Sigmoid colon (tissue), 7 donors: Measurements from ENCODE around the gene CLSTN2. TPM values are rescaled to one million over a fixed set of nuclear protein-coding genes. Genes with fewer than 3 reads are reported as not detected.

ENCODE experiments used
- DNase-seq: peaks from one replicate; pipeline ENCODE4 v3.0.0-alpha.2; 2019
- H3K27ac ChIP-seq, 4 donors: fragments of 200-600 bp; sonication (generic); one replicate each; pipeline ENCODE4 v1.5.1; 2016 to 2019; ENCODE audit warnings: mild to moderate bottlenecking in 1 of 4
- H3K27me3 ChIP-seq, 3 donors: fragments of 200-600 bp; sonication (generic); one replicate each; pipeline ENCODE4 v1.5.1; 2019; ENCODE audit warnings: mild to moderate bottlenecking in 1 of 3
- H3K36me3 ChIP-seq, 4 donors: fragments of 200-600 bp; sonication (generic); one replicate each; pipeline ENCODE4 v1.5.1; 2016 to 2019
- H3K4me1 ChIP-seq, 4 donors: fragments of 200-600 bp; sonication (generic); one replicate each; pipeline ENCODE4 v1.5.1; 2017 to 2019
- H3K4me3 ChIP-seq, 4 donors: fragments of 200-600 bp; sonication (generic); one replicate each; pipeline ENCODE4 v1.5.1; 2017 to 2019; ENCODE audit warnings: mild to moderate bottlenecking in 2 of 4, moderate library complexity in 1 of 4
- H3K9me3 ChIP-seq, 4 donors: fragments of 200-600 bp in 3 of 4; sonication (generic) in 3 of 4; one replicate each; pipeline versions ENCODE4 v1.5.1 to v1.6.1; 2013 to 2019
- CTCF ChIP-seq, 4 experiments: fragments of 450-650 bp in 3 of 4; fragments of 200-600 bp in 1 of 4; IDR thresholded peaks; one replicate each; pipeline ENCODE4 v1.5.1; 2016 to 2019; ENCODE audit warnings: antibody characterized with exemption in 4 of 4, mild to moderate bottlenecking in 3 of 4, moderate library complexity in 2 of 4
- EP300 ChIP-seq, 4 donors: sonication (generic); formaldehyde crosslinking; IDR thresholded peaks; one replicate each; pipeline ENCODE4 v1.6.1; 2017; ENCODE audit warnings: antibody characterized with exemption in 4 of 4
- POLR2A ChIP-seq, 2 donors: fragments of 450-650 bp; IDR thresholded peaks; one replicate each; pipeline ENCODE4 v1.6.1; 2016; ENCODE audit warnings: antibody characterized with exemption in 2 of 2, mild to moderate bottlenecking in 2 of 2, moderate library complexity in 2 of 2
- POLR2AphosphoS5 ChIP-seq, 4 donors: sonication (generic); formaldehyde crosslinking; IDR thresholded peaks; one replicate each; pipeline ENCODE4 v1.6.1; 2017; ENCODE audit warnings: antibody characterized with exemption in 4 of 4
- WGBS, 2 donors: extraction: QIAGEN DNeasy Blood & Tissue Kit; methylation state at CpG; one replicate each; pipeline ENCODE4 v1.1.7; 2013; 5-methylcytosine and 5-hydroxymethylcytosine counted together
- intact Hi-C: fragments of 100-400 bp; cut with DNase I; formaldehyde crosslinking; loops from one replicate; pipeline ENCODE4 v1.15.1; 2023
- polyA plus RNA-seq, 3 donors: library from polyadenylated mRNA; stranded (reverse); fragments of 200-250 nt; gene quantifications; one replicate each; pipeline ENCODE4 v1.2.3, GENCODE V29; 2013
- total RNA-seq, 4 donors: library from RNA; depleted of rRNA; stranded (reverse); fragments of >200 nt; gene quantifications; one replicate each; pipeline ENCODE4 v1.1.0, GENCODE V29; 2016
- donor health status: healthy with polysubstance abuse.
- donor health status: Bipolar disorder and iron deficiency.
- donor health status: healthy.

CLSTN2 gene
- total and polyA plus RNA-seq, 7 donors = 0.23 to 8.3 (median 2.7) TPM

GRCh38 chr3:140308535-140308934 lies 373.6 kb downstream of the CLSTN2 start:
- no peak for TF ChIP-seq POLR2AphosphoS5 (IDR thresholded peaks at IDR 0.05)
- H3K9me3 ChIP-seq = no peaks in the 10 kb centered on the region
- no peaks in the 10 kb centered on the region for H3K36me3 ChIP-seq
- WGBS, 2 donors = 78 to 81% methylated on average over 2 of the region's 2 CpGs
- H3K27ac ChIP-seq = no peak overlapping the region
- no peaks in the 10 kb centered on the region for H3K27me3 ChIP-seq
- H3K4me1 ChIP-seq = no peaks in the 10 kb centered on the region
- intact Hi-C loops = no loop called here
- DNase-seq = no peak
- H3K4me3 ChIP-seq = no peak overlapping the region

- WGBS, 2 donors = 26 to 76% methylated on average over 5 of the region's 5 CpGs
- Histone ChIP-seq H3K36me3 (no peaks in the 10 kb centered on the region), H3K27me3 (no peaks in the 10 kb centered on the region), H3K9me3 (no peaks in the 10 kb centered on the region), H3K27ac (no peak overlapping the region), H3K4me3 (no peak overlapping the region), H3K4me1 (no peaks in the 10 kb centered on the region)
- TF ChIP-seq EP300 (IDR thresholded peaks at IDR 0.05) (no peak), POLR2A (IDR thresholded peaks at IDR 0.05) (no peak), CTCF (IDR thresholded peaks at IDR 0.05) (no peak), POLR2AphosphoS5 (IDR thresholded peaks at IDR 0.05) (no peak)
- DNase-seq = no peak
- intact Hi-C loops = no loop called here
These were observed 376.4 kb downstream of the CLSTN2 start for GRCh38 chr3:140311428-140311827.

- Histone ChIP-seq H3K4me3 (no peak overlapping the region), H3K4me1 (no peaks in the 10 kb centered on the region), H3K9me3 (no peaks in the 10 kb centered on the region), H3K36me3 (no peaks in the 10 kb centered on the region), H3K27ac (no peak overlapping the region), H3K27me3 (no peaks in the 10 kb centered on the region)
- TF ChIP-seq POLR2AphosphoS5 (IDR thresholded peaks at IDR 0.05) = no peak
- no peak for DNase-seq
- intact Hi-C loops = no loop called here
These were observed 381.0 kb downstream of the CLSTN2 start for GRCh38 chr3:140315955-140316354.

GRCh38 chr3:140316466-140316865 lies 381.5 kb downstream of the CLSTN2 start:
- Histone ChIP-seq H3K4me3 (no peak overlapping the region), H3K9me3 (no peaks in the 10 kb centered on the region), H3K36me3 (no peaks in the 10 kb centered on the region), H3K4me1 (no peaks in the 10 kb centered on the region), H3K27ac (no peak overlapping the region), H3K27me3 (no peaks in the 10 kb centered on the region)
- 41 to 55% methylated on average over 1 of the region's 1 CpG for WGBS, 2 donors
- no peak for TF ChIP-seq POLR2AphosphoS5 (IDR thresholded peaks at IDR 0.05)
- no peak for TF ChIP-seq EP300 (IDR thresholded peaks at IDR 0.05)
- TF ChIP-seq POLR2A (IDR thresholded peaks at IDR 0.05) = no peak
- TF ChIP-seq CTCF (IDR thresholded peaks at IDR 0.05) = no peak
- DNase-seq = no peak
- intact Hi-C loops = no loop called here

- DNase-seq = no peak
- H3K9me3 ChIP-seq = no peaks in the 10 kb centered on the region
- no peaks in the 10 kb centered on the region for H3K36me3 ChIP-seq
- no peaks in the 10 kb centered on the region for H3K4me1 ChIP-seq
- H3K4me3 ChIP-seq = no peak overlapping the region
- WGBS, 2 donors = 68 to 69% methylated on average over 2 of the region's 2 CpGs
- intact Hi-C loops = no loop called here
- no peaks in the 10 kb centered on the region for H3K27me3 ChIP-seq
- H3K27ac ChIP-seq = no peak overlapping the region
- no peak for TF ChIP-seq POLR2AphosphoS5 (IDR thresholded peaks at IDR 0.05)
These were observed 381.9 kb downstream of the CLSTN2 start for GRCh38 chr3:140316868-140317400.

- Histone ChIP-seq H3K4me1 (no peaks in the 10 kb centered on the region), H3K27me3 (no peaks in the 10 kb centered on the region), H3K9me3 (no peaks in the 10 kb centered on the region), H3K36me3 (no peaks in the 10 kb centered on the region), H3K4me3 (no peak overlapping the region), H3K27ac (no peak overlapping the region)
- 12 to 40% methylated on average over 2 of the region's 2 CpGs for whole genome bisulfite sequencing, 2 donors
- no peak for TF ChIP-seq EP300 (IDR thresholded peaks at IDR 0.05)
- no peak for TF ChIP-seq POLR2A (IDR thresholded peaks at IDR 0.05)
- no peak for TF ChIP-seq POLR2AphosphoS5 (IDR thresholded peaks at IDR 0.05)
- TF ChIP-seq CTCF (IDR thresholded peaks at IDR 0.05) = no peak
- intact Hi-C loops = no loop called here
- DNase-seq = no peak
These were observed 384.8 kb downstream of the CLSTN2 start for GRCh38 chr3:140319739-140320138.
